Stimulated activated naive CD8-positive, alpha-beta T cell treated with anti-CD3 and anti-CD28 coated beads, Interleukin-15, Interleukin-2, amounts not matched to agents 100 ng/mL and 50 ng/mL, for 24 hours (primary cell): Measurements from ENCODE around the gene XYLT2.
"Not testable (repeated sequence)": the region's sequence is repeated elsewhere in the genome, so short reads cannot be mapped to it uniquely, and the experiment has no call there.

Experiments used
- H3K27ac Mint-ChIP-seq: one replicate; pipeline ENCODE4 v1.8.0; 2021; ENCODE audit warnings: mild to moderate bottlenecking, mixed read lengths
- H3K27me3 Mint-ChIP-seq: one replicate; pipeline ENCODE4 v1.8.0; 2021; ENCODE audit warnings: mixed read lengths
- H3K36me3 Mint-ChIP-seq: one replicate; pipeline ENCODE4 v1.8.0; 2021; ENCODE audit warnings: low read depth, mixed read lengths
- H3K4me1 Mint-ChIP-seq: one replicate; pipeline ENCODE4 v1.8.0; 2021; ENCODE audit warnings: low read depth, mixed read lengths
- H3K4me3 Mint-ChIP-seq: one replicate; pipeline ENCODE4 v1.8.0; 2021; ENCODE audit warnings: mild to moderate bottlenecking, mixed read lengths
- H3K9me3 Mint-ChIP-seq: one replicate; pipeline ENCODE4 v1.8.0; 2021; ENCODE audit warnings: mixed read lengths

Gene XYLT2

DNA sequence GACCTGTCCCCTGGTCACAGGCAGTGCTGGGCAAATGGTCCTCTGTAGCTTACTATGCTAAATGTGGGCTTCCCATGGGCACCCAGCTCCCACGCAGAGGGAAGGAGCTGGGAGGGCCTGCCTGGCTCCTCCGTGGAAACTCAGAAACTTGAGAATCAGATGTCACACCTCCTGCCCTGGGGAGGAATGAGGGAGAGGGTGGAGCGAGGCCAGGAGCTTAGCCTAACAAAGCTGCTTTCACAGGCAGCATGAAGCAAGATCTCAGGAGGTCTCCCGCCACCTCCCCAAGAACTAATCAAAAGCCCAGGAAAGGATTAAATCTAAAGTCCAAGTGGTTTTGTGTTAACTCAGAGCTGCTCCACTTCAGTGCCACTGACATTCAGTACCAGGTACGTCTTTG is 33.6 kb upstream of the XYLT2 start:
- Mint-ChIP-seq H3K4me1 (peaks cover 40% of the 10 kb centered on the region), H3K27me3 (peaks cover 26% of the 10 kb centered on the region), H3K36me3 (no peaks in the 10 kb centered on the region), H3K9me3 (no peaks in the 10 kb centered on the region), H3K4me3 (no peak overlapping the region), H3K27ac (no peak overlapping the region)

DNA sequence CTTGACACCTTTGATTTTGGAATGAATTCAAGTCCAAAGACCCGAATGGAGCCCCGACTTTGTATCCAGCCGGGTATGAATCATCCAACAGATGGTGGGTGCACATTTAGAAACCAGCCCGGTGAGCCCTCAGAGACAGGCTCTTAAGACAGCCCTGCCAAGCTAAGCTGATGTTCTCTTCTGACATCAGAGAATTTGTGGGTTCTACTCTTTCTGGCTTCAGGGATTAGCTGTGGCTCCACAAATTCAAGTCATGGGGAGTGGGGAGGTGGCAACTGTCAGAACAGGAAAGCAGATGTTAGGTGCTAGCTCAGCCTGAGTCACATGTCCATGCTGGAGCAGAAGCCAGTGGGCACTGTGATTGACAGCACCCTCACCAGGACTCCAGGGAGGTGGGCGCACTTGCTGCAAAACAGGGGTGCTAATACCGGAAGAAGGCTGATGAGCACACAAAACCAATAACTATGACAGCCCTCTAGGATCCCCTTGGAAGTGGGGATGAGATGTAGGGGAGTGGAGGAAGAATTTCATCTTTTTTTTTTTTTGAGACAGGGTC is 31.4 kb upstream of the XYLT2 start:
- H3K4me3 Mint-ChIP-seq = no peak overlapping the region
- no peaks in the 10 kb centered on the region for H3K9me3 Mint-ChIP-seq
- no peak overlapping the region for H3K27ac Mint-ChIP-seq
- H3K27me3 Mint-ChIP-seq = peaks cover 26% of the 10 kb centered on the region
- H3K36me3 Mint-ChIP-seq = no peaks in the 10 kb centered on the region
- peaks cover 21% of the 10 kb centered on the region for H3K4me1 Mint-ChIP-seq

DNA sequence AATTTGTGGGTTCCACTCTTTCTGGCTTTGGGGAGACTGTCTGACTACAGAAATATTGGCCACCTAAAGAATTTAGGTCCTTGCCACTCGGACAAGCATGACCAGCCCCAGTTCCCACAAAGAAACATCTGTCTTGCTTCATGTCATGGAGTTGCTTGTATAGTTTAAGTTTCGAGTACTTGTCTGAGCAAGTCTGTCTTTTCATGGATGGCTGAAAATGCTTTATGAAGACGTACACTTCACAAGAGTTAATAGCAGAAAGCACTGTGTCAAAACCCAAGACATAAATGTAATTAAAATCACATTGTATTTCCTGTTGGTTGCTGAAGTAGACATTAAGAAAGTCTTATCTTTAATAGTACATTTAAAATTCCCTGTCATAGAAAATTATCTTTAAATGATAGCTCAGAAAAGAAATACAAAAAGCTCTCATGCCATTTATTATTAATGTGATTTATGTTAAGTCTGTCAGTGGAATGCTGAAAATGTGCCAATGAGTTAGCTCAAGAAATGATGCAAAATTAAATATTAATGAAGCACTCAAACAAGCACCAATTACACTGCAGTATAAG is 29.8 kb upstream of the XYLT2 start:
- Mint-ChIP-seq H3K4me1 (peaks cover 6% of the 10 kb centered on the region), H3K27me3 (peaks cover 24% of the 10 kb centered on the region), H3K27ac (no peak overlapping the region), H3K36me3 (no peaks in the 10 kb centered on the region), H3K4me3 (no peak overlapping the region), H3K9me3 (no peaks in the 10 kb centered on the region)

DNA sequence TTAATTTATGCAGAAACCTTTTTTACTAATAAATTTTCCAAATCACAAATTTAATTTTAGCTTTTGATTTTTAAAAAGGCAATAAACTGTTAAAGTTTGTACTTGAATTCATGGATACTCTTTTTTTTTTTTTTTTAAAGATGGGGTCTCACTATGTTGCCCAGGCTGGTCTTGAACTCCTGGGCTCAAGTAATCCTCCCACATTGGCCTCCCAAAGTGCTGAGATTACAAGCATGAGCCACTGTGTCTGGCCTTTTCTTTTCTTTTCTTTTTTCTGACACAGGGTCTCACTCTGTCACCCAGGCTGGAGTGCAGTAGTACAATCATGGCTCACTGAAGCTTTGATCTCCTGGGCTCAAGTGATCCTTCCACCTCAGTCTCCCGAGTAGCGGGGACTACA is 29.3 kb upstream of the XYLT2 start:
- H3K36me3 Mint-ChIP-seq, H3K27ac Mint-ChIP-seq, H3K4me3 Mint-ChIP-seq, H3K9me3 Mint-ChIP-seq, H3K4me1 Mint-ChIP-seq: not testable (repeated sequence)
- peaks cover 18% of the 10 kb centered on the region for H3K27me3 Mint-ChIP-seq

DNA sequence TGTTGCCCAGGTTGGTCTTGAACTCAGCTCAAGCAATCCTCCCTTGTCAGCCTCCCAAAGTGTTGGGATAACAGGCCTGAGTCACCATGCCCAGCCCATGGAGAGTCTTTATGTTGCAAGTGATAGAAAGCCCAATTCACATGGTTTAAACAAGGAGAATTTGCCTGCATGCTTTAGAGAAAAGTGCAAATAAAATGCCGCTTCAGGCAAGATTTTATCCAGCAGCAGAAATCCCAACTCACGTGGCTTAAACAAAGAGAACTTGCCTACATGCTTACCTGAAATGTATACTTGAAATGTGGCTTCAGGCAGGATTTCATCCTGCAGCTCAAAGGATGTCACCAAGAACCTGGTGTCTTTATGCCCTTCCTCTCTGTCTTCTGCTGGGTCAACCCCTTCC is 28.8 kb upstream of the XYLT2 start:
- Mint-ChIP-seq H3K27me3 (peaks cover 16% of the 10 kb centered on the region), H3K4me3 (no peak overlapping the region), H3K4me1 (no peaks in the 10 kb centered on the region), H3K9me3 (no peaks in the 10 kb centered on the region), H3K36me3 (no peaks in the 10 kb centered on the region), H3K27ac (no peak overlapping the region)

DNA sequence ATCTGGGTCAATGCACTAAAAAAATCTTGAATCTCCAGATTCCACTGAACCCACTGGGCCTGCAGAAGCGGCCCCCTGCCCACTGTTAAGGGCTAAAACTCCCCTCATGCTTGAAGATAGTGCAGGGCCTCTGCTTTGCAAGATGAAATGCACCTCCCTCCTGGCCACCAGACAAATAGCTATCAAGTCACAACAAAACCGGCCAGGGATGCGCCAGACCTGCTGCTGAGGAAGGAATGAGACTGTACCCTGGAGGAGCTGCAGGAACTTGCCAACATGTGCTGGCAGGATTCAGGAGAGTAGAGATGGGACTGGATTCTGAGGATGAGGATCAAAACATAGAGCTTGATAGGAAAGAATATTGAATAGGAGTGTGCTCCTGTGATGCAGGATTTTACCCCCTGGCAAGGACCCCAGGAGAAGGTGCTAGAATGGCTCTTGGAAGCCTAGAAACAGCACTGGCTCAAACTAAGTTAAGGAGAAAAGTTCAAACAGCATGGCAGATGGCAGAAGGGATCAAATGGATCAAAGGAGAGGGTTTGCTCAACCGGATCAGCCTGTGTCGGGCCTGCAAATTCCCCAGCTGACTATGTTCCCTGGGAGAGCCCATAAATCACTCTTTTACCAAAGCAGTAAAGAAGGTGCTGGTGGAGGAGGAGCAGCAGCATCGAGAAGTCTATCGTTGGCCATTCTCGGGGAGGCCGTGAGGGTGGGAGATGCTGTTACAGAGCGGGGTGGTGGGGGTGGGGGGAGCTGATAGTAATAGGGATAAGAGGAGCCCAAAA is 27.2 kb upstream of the XYLT2 start:
- no peaks in the 10 kb centered on the region for H3K36me3 Mint-ChIP-seq
- no peaks in the 10 kb centered on the region for H3K4me1 Mint-ChIP-seq
- H3K27me3 Mint-ChIP-seq = peaks cover 5% of the 10 kb centered on the region
- H3K27ac Mint-ChIP-seq = no peak overlapping the region
- no peaks in the 10 kb centered on the region for H3K9me3 Mint-ChIP-seq
- H3K4me3 Mint-ChIP-seq = no peak overlapping the region

DNA sequence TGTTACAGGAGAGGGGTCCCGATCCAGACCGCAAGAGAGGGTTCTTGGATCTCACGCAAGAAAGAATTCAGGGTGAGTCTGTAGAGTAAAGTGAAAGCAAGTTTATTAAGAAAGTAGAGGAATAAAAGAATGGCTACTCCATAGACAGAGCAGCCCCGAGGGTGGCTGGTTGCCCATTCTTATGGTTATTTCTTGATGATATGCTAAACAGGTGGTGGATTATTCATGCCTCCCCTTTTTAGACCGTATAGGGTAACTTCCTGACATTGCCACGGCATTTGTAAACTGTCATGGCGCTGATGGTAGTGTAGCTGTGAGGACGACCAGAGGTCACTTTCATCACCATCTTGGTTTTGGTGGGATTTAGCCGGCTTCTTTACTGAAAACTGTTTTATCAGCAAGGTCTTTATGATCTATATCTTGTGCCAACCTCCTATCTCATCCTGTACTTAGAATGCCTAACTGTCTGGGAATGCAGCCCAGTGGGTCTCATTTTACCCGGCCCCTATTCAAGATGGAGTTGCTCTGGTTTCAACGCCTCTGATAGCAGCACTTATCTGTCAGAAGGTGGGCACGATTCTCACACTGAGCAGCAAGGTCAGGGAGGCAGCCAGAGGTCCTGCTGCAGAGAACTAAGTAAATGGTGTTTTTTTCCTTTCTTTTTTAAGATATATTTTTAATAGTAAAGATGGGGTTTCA is 26.5 kb upstream of the XYLT2 start:
- Mint-ChIP-seq H3K27ac (no peak overlapping the region), H3K27me3 (no peaks in the 10 kb centered on the region), H3K9me3 (no peaks in the 10 kb centered on the region), H3K4me1 (no peaks in the 10 kb centered on the region), H3K36me3 (no peaks in the 10 kb centered on the region), H3K4me3 (no peak overlapping the region)

DNA sequence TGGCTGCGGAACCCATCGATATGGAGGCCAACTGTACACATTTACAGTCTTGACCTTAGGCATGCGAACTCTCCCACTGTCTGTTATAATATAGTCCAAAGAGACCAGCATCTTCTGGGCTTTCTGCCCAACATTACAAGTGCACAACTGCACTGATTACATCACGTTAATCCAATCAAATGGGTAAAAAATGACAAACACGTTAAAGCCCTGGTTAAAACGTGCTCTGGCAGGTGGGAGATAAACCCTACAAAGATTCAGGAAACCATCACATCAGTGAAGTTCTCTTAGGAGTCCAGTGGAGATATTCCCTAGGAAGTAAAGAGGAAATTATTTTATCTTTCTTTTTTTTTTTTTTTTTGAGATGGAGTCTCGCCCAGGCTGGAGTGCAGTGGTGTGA is 23.7 kb upstream of the XYLT2 start:
- Mint-ChIP-seq H3K4me3 (no peak overlapping the region), H3K27me3 (no peaks in the 10 kb centered on the region), H3K27ac (no peak overlapping the region), H3K9me3 (no peaks in the 10 kb centered on the region), H3K4me1 (peaks cover 6% of the 10 kb centered on the region), H3K36me3 (no peaks in the 10 kb centered on the region)

DNA sequence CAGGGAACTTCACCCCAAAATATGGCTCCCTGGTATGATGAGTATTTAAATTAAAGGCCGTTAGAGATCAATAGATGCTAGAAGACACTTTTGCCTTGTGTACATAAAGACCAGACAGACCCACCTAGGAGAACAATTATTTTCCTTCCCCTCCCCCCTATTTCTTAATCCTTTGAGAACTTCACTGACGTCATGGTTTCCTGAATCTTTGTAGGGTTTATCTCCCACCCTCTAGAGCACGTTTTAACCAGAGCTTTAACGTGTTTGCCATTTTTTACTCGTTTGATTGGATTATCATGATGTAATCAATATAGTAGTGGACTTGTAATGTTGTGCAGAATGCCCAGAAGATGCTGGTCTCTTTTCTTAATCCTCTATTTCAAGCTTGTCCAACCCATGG is 22.9 kb upstream of the XYLT2 start:
- Mint-ChIP-seq H3K9me3 (no peaks in the 10 kb centered on the region), H3K4me3 (no peak overlapping the region)

DNA sequence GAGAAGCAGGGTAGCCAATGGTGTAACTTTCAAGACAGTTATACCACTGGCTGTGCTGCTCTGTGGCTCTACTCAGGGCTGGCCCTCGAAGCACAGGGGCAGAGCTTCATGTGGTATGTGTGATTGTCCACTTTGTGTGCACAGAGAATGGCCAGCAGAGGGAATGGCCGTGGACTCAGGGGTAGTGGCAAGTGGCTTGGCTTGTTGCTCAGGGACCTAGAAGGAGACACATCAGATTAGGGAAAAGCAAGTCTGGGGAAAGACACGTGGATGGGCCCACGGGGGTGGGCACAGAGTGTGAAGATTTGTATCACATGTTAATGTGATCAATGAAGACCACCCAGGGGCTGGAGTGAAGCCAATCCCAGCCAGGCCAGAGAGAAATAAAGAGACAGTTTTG is 20.0 kb upstream of the XYLT2 start:
- no peaks in the 10 kb centered on the region for H3K36me3 Mint-ChIP-seq
- no peak overlapping the region for H3K4me3 Mint-ChIP-seq
- H3K4me1 Mint-ChIP-seq = peaks cover 6% of the 10 kb centered on the region
- H3K9me3 Mint-ChIP-seq = no peaks in the 10 kb centered on the region
- H3K27me3 Mint-ChIP-seq = peaks cover 5% of the 10 kb centered on the region
- H3K27ac Mint-ChIP-seq = no peak overlapping the region

More for the DNA sequence above, 22.9 kb upstream of the XYLT2 start:
- Mint-ChIP-seq H3K27ac (no peak overlapping the region), H3K36me3 (no peaks in the 10 kb centered on the region), H3K4me1 (peaks cover 6% of the 10 kb centered on the region), H3K27me3 (no peaks in the 10 kb centered on the region)

DNA sequence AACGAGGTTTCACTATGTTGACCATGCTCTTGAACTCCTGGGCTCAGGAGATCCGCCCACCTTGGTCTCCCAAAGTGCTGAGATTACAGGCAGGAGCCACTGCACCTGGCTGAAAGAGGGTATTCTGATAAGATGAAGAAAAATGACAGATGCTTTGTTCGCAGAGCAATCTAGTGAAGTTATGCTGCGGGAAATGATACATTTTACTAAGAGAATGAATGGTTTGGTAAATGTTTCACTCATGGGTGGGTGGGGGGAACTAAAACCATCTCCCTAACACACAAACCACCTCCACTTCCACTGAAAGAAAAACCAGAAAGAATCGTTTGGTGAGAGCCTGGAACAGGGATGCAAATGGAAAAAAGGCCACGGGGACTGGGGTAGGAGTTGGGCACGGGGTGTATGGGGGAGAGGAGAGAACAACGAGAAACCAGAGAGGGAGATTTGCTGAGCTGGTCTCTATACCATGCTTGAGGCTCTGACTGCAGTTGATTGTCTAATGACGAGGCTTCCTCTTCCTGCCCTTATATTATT is 19.0 kb upstream of the XYLT2 start:
- H3K27me3 Mint-ChIP-seq = peaks cover 5% of the 10 kb centered on the region
- H3K36me3 Mint-ChIP-seq = no peaks in the 10 kb centered on the region
- H3K9me3 Mint-ChIP-seq = no peaks in the 10 kb centered on the region
- H3K4me3 Mint-ChIP-seq = no peak overlapping the region
- peaks cover 9% of the 10 kb centered on the region for H3K4me1 Mint-ChIP-seq
- H3K27ac Mint-ChIP-seq = no peak overlapping the region

DNA sequence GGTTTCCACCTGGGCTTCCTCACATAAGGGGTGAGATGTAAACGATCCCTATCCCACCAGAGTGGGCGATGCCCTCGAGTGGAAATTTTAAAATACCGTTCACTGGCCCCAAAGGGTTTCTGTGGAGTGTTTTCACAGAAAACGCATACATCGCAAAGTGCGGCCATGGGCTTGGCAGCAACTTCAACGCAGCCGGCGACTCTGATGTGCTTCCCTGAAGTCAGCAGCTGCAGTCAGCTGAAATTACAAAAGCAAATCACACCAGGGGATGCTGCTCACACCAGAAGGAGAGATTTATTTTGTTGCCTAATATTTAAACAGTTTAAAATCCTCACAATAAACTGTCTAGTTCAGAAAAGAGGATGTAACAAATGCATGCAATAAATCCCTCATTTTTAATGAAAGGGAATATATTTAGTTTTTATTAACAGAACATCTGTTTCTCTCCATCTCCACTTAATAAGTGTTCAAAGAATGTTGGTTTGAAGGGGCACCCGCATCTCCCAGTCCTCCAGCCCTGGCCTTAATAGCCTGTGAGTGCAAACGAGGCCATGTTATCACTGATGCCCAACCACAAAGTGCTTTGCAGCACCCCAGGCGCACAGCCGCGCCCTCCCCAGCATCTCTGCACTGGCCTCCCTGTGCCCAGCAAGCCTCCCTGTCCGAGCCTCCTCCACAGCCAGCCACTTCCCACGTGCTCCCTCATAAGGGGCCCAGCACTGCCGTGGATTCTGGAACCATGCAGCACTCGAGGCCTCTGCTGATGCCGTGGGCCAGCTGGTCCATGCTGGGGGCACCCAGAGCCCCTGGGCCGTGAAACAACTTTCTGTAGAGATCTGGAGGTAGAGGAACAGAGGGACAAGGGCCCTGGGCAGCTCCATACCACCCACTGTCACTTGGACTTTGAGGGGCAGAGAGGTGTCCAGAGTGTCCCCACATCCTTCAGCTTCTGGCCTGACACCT is 17.3 kb upstream of the XYLT2 start:
- peaks cover 12% of the 10 kb centered on the region for H3K4me1 Mint-ChIP-seq
- no peaks in the 10 kb centered on the region for H3K9me3 Mint-ChIP-seq
- no peak overlapping the region for H3K27ac Mint-ChIP-seq
- no peak overlapping the region for H3K4me3 Mint-ChIP-seq
- no peaks in the 10 kb centered on the region for H3K36me3 Mint-ChIP-seq
- peaks cover 6% of the 10 kb centered on the region for H3K27me3 Mint-ChIP-seq

DNA sequence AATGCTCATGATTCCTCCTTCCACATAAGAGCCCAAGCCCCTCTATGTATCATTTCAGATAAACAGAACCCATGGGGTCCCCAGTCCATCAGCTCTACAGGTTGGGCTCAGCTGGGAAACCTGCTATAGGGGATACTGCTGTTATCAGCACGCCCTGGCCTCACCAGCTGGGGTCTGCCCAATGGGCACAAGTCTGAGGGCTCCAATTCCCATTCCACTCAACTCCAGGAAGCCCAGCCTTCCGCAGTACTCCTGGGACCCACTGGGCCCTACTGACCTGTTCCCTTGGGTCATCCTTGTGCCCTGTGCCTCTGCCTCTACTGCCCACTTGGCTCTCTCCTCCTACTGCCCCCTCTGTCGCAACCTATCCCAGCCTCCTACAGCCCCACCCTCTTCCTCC is 16.2 kb upstream of the XYLT2 start:
- no peak overlapping the region for H3K4me3 Mint-ChIP-seq
- peaks cover 11% of the 10 kb centered on the region for H3K27me3 Mint-ChIP-seq
- H3K4me1 Mint-ChIP-seq = peaks cover 19% of the 10 kb centered on the region
- H3K36me3 Mint-ChIP-seq = no peaks in the 10 kb centered on the region
- H3K27ac Mint-ChIP-seq = no peak overlapping the region
- no peaks in the 10 kb centered on the region for H3K9me3 Mint-ChIP-seq

DNA sequence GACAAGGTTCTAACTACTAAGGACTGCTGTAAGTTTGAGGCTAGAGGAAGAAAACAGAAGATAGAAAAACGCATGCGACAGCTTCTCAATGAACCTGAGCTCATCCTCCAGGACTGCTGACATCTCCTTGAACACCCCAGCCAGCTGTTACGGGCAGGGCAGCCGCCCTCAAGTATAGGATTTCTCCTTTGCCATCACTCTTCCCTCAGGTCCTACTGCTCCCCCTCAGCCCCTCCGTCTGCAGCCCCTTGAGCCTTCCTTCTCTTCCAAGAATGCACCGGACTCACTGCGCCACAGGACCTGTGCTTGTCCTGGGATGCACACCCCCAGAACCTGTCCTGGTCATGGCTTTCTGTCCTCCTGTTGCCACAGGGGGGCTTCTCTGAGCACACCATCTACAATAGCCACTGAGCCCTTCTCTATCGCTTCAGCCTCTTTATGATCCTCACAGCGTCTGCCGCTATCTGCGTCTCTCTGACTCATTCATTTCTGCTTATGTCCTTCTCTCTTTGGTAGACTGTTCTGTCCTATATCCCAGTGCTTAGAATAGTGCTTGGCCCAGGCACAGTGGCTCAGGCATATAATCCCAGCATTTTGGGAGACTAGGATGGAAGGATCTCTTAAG is 15.7 kb upstream of the XYLT2 start:
- Mint-ChIP-seq H3K27me3 (peaks cover 11% of the 10 kb centered on the region), H3K4me3 (no peak overlapping the region), H3K4me1 (peaks cover 19% of the 10 kb centered on the region), H3K9me3 (no peaks in the 10 kb centered on the region), H3K27ac (no peak overlapping the region), H3K36me3 (no peaks in the 10 kb centered on the region)
